ENCODE results near the gene RGPD5.
"Not testable (repeated sequence)": the region's sequence is repeated elsewhere in the genome, so short reads cannot be mapped to it uniquely, and the experiment has no call there.

RGPD5 gene

GRCh38 chr2:109894141-109894540, 100.0 kb downstream of the RGPD5 start:
- not testable (repeated sequence) for DNase-seq

GRCh38 chr2:109895090-109895869, 101.2 kb downstream of the RGPD5 start:
- DNase-seq = not testable (repeated sequence)

GRCh38 chr2:109896212-109896611, 102.1 kb downstream of the RGPD5 start:
- DNase-seq = not testable (repeated sequence)

- not testable (repeated sequence) for DNase-seq
Observed at GRCh38 chr2:109897769-109898461, 103.8 kb downstream of the RGPD5 start.

GRCh38 chr2:109898462-109899336, 104.6 kb downstream of the RGPD5 start, which contains the start of gene LIMS3:
TSS of gene LIMS3 (plus strand) at chr2:109898688. CDS start at chr2:109898729, 41 bp downstream.
- not testable (repeated sequence) for DNase-seq

- DNase-seq = not testable (repeated sequence)
Observed at GRCh38 chr2:109905796-109906195, 111.7 kb downstream of the RGPD5 start.

All from CD4-positive, alpha-beta T cell treated with Interleukin-15 for 1 hour (primary cell).